ENCODE data around the gene KCNMA1.

KCNMA1 gene

DNA sequence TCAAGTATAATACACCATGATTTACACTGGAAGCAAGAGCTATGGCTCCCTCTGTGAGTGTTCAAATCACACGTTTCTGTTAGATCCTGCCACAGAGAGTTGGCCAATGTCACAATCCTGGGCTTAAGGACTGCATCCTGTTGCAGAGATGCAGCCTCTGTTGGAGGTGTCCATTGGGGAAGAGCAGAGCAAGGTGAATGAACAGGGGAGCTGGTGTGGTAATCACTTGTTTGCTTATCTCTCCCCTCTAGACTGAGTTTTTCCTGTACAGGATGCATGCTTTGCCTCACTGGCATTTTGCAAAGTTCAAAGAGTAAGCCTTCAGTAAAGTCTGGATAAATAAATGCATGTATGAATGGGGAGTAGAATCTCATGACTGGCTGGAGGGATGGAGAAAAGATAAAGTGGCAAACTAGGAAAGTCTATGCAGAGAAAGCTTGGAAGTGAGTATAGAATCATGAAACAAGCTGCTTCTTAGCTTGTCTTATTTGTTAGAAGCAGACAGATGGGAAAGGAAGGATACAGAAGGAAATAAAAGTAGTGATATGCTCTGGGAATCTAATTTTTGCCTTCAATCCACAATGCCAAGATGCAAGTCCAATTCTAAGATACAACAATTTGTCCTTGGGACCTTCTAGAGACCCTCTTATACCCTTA, 605.9 kb downstream of the KCNMA1 start:
- DNase-seq = no peak

DNA sequence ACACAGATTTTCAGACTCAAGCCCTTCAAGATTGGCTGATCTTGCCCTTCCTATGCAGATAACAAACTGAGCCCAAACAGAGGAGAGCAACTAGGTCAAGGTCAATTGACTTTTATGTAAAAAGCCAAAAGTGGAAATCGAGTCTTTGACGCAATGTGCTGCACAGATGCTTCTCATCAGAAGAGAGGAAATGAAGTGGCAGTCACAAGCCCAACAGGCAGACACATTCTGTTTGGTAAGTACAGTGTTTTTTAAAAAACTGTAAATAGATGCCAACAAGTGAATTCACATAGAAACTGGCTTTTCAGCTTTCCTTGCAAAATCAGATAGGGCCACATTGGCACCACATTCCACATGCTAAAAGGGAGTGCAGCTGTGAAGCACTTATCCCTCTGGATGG, 606.6 kb downstream of the KCNMA1 start:
- DNase-seq = no peak

GRCh38 chr10:77029777-77030717, 607.6 kb downstream of the KCNMA1 start:
- DNase-seq = no peak

DNA sequence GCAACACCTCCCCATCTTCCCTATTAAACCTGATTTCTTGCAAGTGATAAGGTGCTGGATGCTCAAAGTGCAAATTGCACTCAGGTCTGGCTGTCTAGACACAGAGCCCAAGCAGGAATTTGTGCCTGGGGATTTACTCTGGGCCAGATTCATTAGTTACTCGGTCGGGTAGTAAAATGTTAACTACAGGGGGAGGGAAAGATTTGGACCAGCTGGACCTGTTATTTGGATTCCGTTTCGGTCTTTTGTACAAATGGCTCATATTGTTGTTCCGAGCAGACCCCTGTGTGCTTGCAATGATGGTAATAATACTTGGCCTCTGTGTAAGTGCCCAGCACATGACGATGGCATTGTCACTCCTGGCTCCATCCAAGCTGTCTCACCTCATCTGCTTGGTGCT, 609.6 kb downstream of the KCNMA1 start:
- no peak for DNase-seq

DNA sequence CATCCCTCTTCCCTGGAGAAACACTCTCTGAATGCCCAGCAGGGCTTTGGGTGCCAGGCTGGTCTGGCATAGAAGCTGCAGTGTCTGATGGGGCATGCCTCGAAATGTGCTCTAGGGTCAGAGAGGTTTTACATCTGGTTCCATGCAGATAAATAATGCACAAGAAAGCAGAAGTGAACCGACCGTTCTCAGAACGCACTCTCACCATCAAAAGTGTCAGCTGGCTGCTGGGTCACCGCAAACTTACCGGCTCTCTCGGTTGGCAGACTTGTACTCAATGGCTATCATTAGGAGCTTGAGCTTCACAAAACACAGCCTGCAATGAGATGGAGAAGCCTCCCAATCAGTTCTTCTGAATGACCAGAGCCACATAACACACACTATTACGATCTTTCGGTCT, 610.0 kb downstream of the KCNMA1 start:
- no peak for DNase-seq

GRCh38 chr10:77027141-77027540, 610.5 kb downstream of the KCNMA1 start:
- DNase-seq = no peak

GRCh38 chr10:77026148-77026547, 611.5 kb downstream of the KCNMA1 start:
- DNase-seq = no peak

DNA sequence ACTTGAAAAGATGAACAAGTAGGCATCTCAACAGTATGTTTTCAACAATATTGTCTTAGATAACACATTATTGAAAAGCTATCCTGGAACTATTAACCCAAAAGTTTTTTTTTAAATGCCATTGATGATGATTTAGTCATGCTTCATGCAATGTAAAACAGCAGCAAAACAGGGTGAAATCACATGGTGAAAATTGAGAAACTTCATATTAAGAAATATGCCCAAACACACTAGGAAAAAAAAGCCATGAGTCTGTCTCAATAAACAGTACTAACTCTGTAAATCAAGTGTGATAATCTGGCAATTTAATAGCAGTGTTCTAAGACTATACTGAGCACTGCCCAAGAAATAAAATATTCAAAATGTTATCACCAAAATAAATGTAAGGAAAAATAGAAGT, 613.1 kb downstream of the KCNMA1 start:
- no peak for DNase-seq

DNA sequence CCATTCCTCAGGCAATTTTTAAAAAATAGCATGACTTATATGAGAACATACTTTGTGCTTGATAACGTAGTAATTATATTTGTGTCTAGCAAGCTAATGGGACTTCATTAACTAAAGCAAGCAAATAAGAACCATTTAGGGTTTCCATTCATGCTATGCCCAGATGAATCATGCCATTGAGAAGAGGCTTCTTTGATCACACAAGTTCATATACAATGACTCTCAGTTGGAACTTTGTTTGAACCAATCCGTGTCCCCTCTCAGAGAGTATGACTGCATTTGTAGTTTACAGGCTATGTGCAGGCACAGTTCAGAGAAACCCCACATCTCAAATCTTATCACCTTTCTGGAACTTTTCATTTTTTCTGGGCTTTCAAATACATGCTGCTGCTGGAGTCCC, 614.2 kb downstream of the KCNMA1 start:
- DNase-seq = no peak

DNA sequence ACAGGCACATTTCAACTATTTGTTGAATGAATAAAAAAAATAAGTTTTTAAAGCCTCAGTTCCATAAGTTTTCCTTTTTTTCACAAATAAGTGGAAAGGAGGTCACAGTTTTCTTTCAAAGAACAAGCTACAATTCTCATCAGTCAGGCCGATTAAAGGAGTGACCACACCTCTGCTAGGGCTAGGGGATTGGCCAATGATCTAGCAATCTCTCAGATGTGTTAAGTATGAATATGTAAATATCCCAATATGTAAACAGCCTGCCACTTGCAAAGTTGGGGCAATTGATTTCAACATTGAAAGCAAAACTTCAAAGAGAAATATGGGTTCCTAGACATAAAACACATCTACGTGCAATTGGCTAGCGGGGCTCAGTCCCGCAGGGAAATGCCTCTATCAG, 614.9 kb downstream of the KCNMA1 start:
- no peak for DNase-seq

DNA sequence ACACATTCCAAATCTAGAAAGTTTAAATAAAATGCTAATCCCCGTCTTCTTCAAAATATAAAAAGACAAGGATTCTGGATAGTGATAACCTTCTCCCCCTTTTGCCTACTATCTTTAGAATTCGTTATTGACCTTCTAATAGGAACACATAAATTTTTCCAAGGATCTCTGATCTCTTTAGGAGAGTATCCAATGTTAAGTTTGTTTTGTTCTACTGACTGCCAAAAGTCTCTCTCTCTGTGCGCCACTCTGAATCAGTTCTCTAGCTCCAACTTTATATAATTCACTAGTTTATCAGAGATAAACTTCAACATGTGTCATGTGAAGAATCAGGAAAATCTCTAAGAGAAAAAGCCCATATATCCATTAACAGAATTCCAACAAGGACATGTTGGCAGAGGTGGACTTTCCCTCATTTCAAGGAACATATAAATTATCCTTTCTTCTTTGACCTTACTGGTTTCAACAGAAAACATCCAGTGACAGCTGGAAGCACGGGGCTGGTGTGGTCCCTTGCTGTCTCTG, 615.6 kb downstream of the KCNMA1 start:
- no peak for DNase-seq

GRCh38 chr10:77020426-77021040, 617.1 kb downstream of the KCNMA1 start:
- DNase-seq = no peak

GRCh38 chr10:77016855-77017254, 620.8 kb downstream of the KCNMA1 start:
- no peak for DNase-seq

GRCh38 chr10:77016278-77016815, 621.3 kb downstream of the KCNMA1 start:
- DNase-seq = no peak

DNA sequence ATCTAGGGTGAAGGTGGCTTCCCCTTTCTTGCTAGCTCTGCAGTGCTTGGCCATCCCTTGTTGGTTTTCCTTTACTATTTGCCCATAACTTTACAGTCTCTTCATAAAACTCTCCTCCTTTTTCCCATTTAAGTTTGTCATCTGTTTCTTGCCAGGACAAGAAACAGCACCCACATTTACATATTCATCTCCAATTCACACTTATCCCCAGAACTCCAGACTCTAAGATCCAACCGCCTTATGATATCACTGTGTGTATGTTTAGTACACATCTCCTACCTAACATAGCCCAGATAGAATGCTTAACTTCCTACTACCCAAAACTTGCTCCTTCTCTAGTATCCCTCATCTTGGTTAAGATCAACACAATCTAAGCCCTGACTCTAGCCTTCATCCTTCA, 622.2 kb downstream of the KCNMA1 start:
- no peak for DNase-seq

- no peak for DNase-seq
Measured at GRCh38 chr10:77012812-77013500, 624.7 kb downstream of the KCNMA1 start.

DNA sequence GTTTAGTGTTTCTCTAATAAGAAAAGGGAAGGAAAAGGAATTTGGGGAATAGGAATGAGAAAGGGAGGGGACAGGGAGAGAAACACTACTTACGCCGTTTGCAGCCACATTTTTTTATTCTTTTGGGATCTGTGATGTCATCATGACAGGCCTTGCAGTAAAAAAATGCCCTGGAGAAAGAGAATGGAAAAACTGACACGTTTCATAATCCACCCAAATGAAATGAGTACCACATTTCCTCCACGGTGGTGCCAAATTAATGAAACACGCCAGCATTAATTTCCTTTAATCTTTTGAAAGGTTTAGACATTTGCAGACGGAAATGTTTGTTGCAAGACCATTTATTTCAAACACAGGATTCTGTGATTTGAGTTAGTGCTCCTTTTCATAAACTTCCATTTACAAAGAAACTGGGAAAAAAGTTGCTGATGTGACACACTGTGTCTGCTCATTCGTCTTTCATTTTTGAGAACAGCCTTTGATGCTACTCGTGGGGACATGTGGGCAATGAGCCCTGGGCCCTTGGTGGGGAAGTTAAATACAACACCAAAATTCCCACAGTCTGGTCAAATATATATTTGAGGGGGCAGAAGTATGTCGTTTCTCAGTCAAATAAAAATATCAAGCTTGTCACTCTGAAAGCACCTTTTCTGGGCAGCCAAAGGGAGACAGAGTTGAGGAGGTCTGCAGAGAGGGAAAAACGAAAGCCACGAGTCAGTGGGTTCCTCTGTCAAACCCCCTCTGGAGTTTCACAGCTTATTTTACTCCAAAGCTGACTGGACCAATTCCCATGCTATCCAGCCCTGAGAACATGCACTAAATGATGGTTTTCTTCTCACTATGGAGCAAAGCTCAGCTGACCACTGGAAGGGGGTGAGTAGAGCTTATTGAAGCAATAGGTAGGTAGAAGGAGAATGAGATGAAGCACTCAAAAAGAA, 625.5 kb downstream of the KCNMA1 start:
- peak; percentile 59 for DNase-seq

GRCh38 chr10:77010430-77010829, 627.2 kb downstream of the KCNMA1 start:
- no peak for DNase-seq

- DNase-seq = no peak
Measured at GRCh38 chr10:77007834-77008233, 629.8 kb downstream of the KCNMA1 start.

- DNase-seq = peak; percentile 6
Measured at GRCh38 chr10:77006836-77007511, 630.6 kb downstream of the KCNMA1 start.

GRCh38 chr10:77005871-77006270, 631.7 kb downstream of the KCNMA1 start:
- DNase-seq = no peak
